Measurements from ENCODE around the gene RTN4R.

The RTN4R gene

GRCh38 chr22:20238901-20239675 is 29.0 kb downstream of the RTN4R start:
- Histone ChIP-seq H3K4me2 (ENCODE audit: low read depth, low read length, poor library complexity, severe bottlenecking) (peak overlapping the region; percentile 67), H3K9me2 (replicated peaks; ENCODE audit: low read depth, low read length) (no peaks in the 10 kb centered on the region), H3K4me3 (ENCODE audit: low read length, poor library complexity, severe bottlenecking) (peak overlapping the region; percentile 17), H3K9me3 (ENCODE audit: insufficient read depth, low read depth, low read length) (no peaks in the 10 kb centered on the region), H3K4me1 (ENCODE audit: insufficient read depth, low read length, poor library complexity, severe bottlenecking) (peaks cover 25% of the 10 kb centered on the region), H3K27me3 (ENCODE audit: insufficient read depth, low read length, poor library complexity, severe bottlenecking) (no peaks in the 10 kb centered on the region), H3K36me3 (ENCODE audit: insufficient read depth, low read length) (peaks cover 17% of the 10 kb centered on the region; the same call in 1 of the 2 replicates), H3F3A (ENCODE audit: low read depth) (no peaks in the 10 kb centered on the region), H3K79me2 (ENCODE audit: insufficient read depth, low read length) (peaks cover 21% of the 10 kb centered on the region; the same call in 1 of the 2 replicates), H4K20me1 (ENCODE audit: insufficient read depth, low read length, poor library complexity, severe bottlenecking) (no peaks in the 10 kb centered on the region), H2AFZ (ENCODE audit: low read length) (no peak overlapping the region), H3K9ac (ENCODE audit: low read depth, low read length, poor library complexity, severe bottlenecking) (peak overlapping the region; percentile 84)
- TF ChIP-seq EZH2phosphoT487 (IDR thresholded peaks at IDR 0.05; ENCODE audit: borderline replicate concordance) (no peak), CTCF (conservative IDR thresholded peaks at IDR 0.05; ENCODE audit: low read length) (no peak)

- TF ChIP-seq CTCF (conservative IDR thresholded peaks at IDR 0.05; ENCODE audit: low read length) = peak; percentile 85
- TF ChIP-seq EZH2phosphoT487 (IDR thresholded peaks at IDR 0.05; ENCODE audit: borderline replicate concordance) = no peak
- no peaks in the 10 kb centered on the region for H3K9me2 ChIP-seq (replicated peaks; ENCODE audit: low read depth, low read length)
- peaks cover 17% of the 10 kb centered on the region; the same call in 1 of the 2 replicates for H3K79me2 ChIP-seq (ENCODE audit: insufficient read depth, low read length)
- H3F3A ChIP-seq (ENCODE audit: low read depth) = no peaks in the 10 kb centered on the region
- H3K27me3 ChIP-seq (ENCODE audit: insufficient read depth, low read length, poor library complexity, severe bottlenecking) = no peaks in the 10 kb centered on the region
- H3K4me3 ChIP-seq (ENCODE audit: low read length, poor library complexity, severe bottlenecking) = peak overlapping the region; percentile 55
- H2AFZ ChIP-seq (ENCODE audit: low read length) = no peak overlapping the region
- H3K4me2 ChIP-seq (ENCODE audit: low read depth, low read length, poor library complexity, severe bottlenecking) = peak overlapping the region; percentile 67
- peaks cover 17% of the 10 kb centered on the region; the same call in 1 of the 2 replicates for H3K36me3 ChIP-seq (ENCODE audit: insufficient read depth, low read length)
- H4K20me1 ChIP-seq (ENCODE audit: insufficient read depth, low read length, poor library complexity, severe bottlenecking) = no peaks in the 10 kb centered on the region
- H3K9ac ChIP-seq (ENCODE audit: low read depth, low read length, poor library complexity, severe bottlenecking) = peak overlapping the region; percentile 84
- H3K9me3 ChIP-seq (ENCODE audit: insufficient read depth, low read depth, low read length) = no peaks in the 10 kb centered on the region
- H3K4me1 ChIP-seq (ENCODE audit: insufficient read depth, low read length, poor library complexity, severe bottlenecking) = peaks cover 20% of the 10 kb centered on the region
Observed at GRCh38 chr22:20238536-20238900, 29.6 kb downstream of the RTN4R start.

GRCh38 chr22:20237480-20238440 is 30.4 kb downstream of the RTN4R start:
- Histone ChIP-seq H3K9me3 (ENCODE audit: insufficient read depth, low read depth, low read length) (no peaks in the 10 kb centered on the region), H3K4me1 (ENCODE audit: insufficient read depth, low read length, poor library complexity, severe bottlenecking) (peaks cover 14% of the 10 kb centered on the region), H3K27me3 (ENCODE audit: insufficient read depth, low read length, poor library complexity, severe bottlenecking) (no peaks in the 10 kb centered on the region), H3K4me2 (ENCODE audit: low read depth, low read length, poor library complexity, severe bottlenecking) (peak overlapping the region; percentile 67), H3K9ac (ENCODE audit: low read depth, low read length, poor library complexity, severe bottlenecking) (peak overlapping the region; percentile 84), H4K20me1 (ENCODE audit: insufficient read depth, low read length, poor library complexity, severe bottlenecking) (no peaks in the 10 kb centered on the region), H3K9me2 (replicated peaks; ENCODE audit: low read depth, low read length) (no peaks in the 10 kb centered on the region), H3K36me3 (ENCODE audit: insufficient read depth, low read length) (peaks cover 17% of the 10 kb centered on the region; the same call in 1 of the 2 replicates), H3F3A (ENCODE audit: low read depth) (no peaks in the 10 kb centered on the region), H3K79me2 (ENCODE audit: insufficient read depth, low read length) (peaks cover 11% of the 10 kb centered on the region; the same call in 1 of the 2 replicates), H2AFZ (ENCODE audit: low read length) (no peak overlapping the region), H3K4me3 (ENCODE audit: low read length, poor library complexity, severe bottlenecking) (peak overlapping the region; percentile 55)
- TF ChIP-seq CTCF (conservative IDR thresholded peaks at IDR 0.05; ENCODE audit: low read length) (no peak), EZH2phosphoT487 (IDR thresholded peaks at IDR 0.05; ENCODE audit: borderline replicate concordance) (no peak)

Measured in Loucy (cell line).